Breast epithelium (tissue), 3 donors: ENCODE measurements around the gene ADSL.

Experiments used
- CTCF ChIP-seq, 3 donors: fragments of 450-650 bp; IDR thresholded peaks; one replicate each; pipeline ENCODE4 v1.5.1; 2016 to 2017; ENCODE audit warnings: antibody characterized with exemption in 3 of 3, mild to moderate bottlenecking in 3 of 3, moderate library complexity in 3 of 3
- POLR2A ChIP-seq: fragments of 450-650 bp; IDR thresholded peaks from one replicate; pipeline ENCODE4 v1.6.1; 2016; ENCODE audit warnings: antibody characterized with exemption, mild to moderate bottlenecking, moderate library complexity

GRCh38 chr22:40376149-40376548, 29.8 kb downstream of the ADSL start:
- TF ChIP-seq CTCF (IDR thresholded peaks at IDR 0.05) = no peak
- no peak for TF ChIP-seq POLR2A
